HEK293T (cell line): Measurements from ENCODE around the gene SEMA4D.

ENCODE experiments used
- FOXA1 ChIP-seq: fragments of 450-650 bp; IDR thresholded peaks from 2 replicates; pipeline ENCODE4 v1.6.1; 2016; ENCODE audit warnings: mild to moderate bottlenecking
- HDGF ChIP-seq: fragments of 450-650 bp; IDR thresholded peaks from 2 replicates; pipeline ENCODE4 v1.6.1; 2017; ENCODE audit warnings: antibody characterized with exemption, borderline replicate concordance
- L3MBTL2 ChIP-seq: fragments of 450-650 bp; conservative IDR thresholded peaks from 2 replicates; pipeline ENCODE4 v1.6.1; 2016; ENCODE audit warnings: mild to moderate bottlenecking
- NFRKB ChIP-seq: fragments of 450-650 bp; IDR thresholded peaks from 2 replicates; pipeline ENCODE4 v1.6.1; 2016; ENCODE audit warnings: mild to moderate bottlenecking, moderate library complexity
- PKNOX1 ChIP-seq: fragments of 450-650 bp; IDR thresholded peaks from 2 replicates; pipeline ENCODE4 v1.6.1; 2016
- SP1 ChIP-seq: fragments of 450-650 bp; IDR thresholded peaks from 2 replicates; pipeline ENCODE4 v1.6.1; 2017
- TARDBP ChIP-seq: fragments of 450-650 bp; IDR thresholded peaks from 2 replicates; pipeline ENCODE4 v1.6.1; 2016

- TF ChIP-seq FOXA1 (no peak), HDGF (no peak), L3MBTL2 (no peak), TARDBP (no peak), NFRKB (no peak), PKNOX1 (no peak), SP1 (no peak)
Measured at GRCh38 chr9:89342213-89342612, 155.7 kb downstream of the SEMA4D start.
